GM23338 (cell line): ENCODE measurements around the gene TMEM119. TPM values are rescaled to one million over a fixed set of nuclear protein-coding genes. Genes with fewer than 3 reads are reported as not detected.

Experiments used
- ATAC-seq: fragments of 200-7000 bp; cut with Tn5 transposase; 3 replicates; pipeline ENCODE4 v1.9.1; 2020
- DNase-seq: peaks from one replicate; pipeline ENCODE4 v3.0.0-alpha.2; 2015; ENCODE audit warnings: low spot score
- H2AFZ ChIP-seq: fragments of 200-600 bp; sonication (generic); 2 replicates; pipeline ENCODE4 v1.8.0; 2016; ENCODE audit warnings: antibody characterized with exemption, mild to moderate bottlenecking, moderate library complexity
- H3F3A ChIP-seq: fragments of 200-600 bp; sonication (generic); replicated peaks from 2 replicates; pipeline ENCODE4 v1.8.0; 2017; ENCODE audit warnings: antibody characterized with exemption, mixed run types, low read depth
- H3K27ac ChIP-seq: fragments of 200-600 bp; sonication (generic); 2 replicates; pipeline ENCODE4 v1.6.1; 2016; ENCODE audit warnings: low read depth
- H3K27me3 ChIP-seq: fragments of 200-600 bp; sonication (generic); 2 replicates; pipeline ENCODE4 v1.8.0; 2016; ENCODE audit warnings: mild to moderate bottlenecking, mixed run types, moderate library complexity; ENCODE audit not compliant: insufficient read depth
- H3K36me3 ChIP-seq: fragments of 200-600 bp; sonication (generic); 2 replicates; pipeline ENCODE4 v1.8.0; 2016; ENCODE audit warnings: mild to moderate bottlenecking; ENCODE audit not compliant: insufficient read depth
- H3K4me1 ChIP-seq: fragments of 200-600 bp; sonication (generic); 2 replicates; pipeline ENCODE4 v1.8.0; 2016; ENCODE audit warnings: mild to moderate bottlenecking, moderate library complexity; ENCODE audit not compliant: insufficient read depth
- H3K4me2 ChIP-seq: fragments of 200-600 bp; sonication (generic); 2 replicates; pipeline ENCODE4 v1.7.1; 2017; ENCODE audit warnings: mixed run types
- H3K4me3 ChIP-seq: fragments of 200-600 bp; sonication (generic); 2 replicates; pipeline ENCODE4 v1.6.1; 2016; ENCODE audit warnings: mixed run types
- H3K79me2 ChIP-seq: fragments of 200-600 bp; sonication (generic); replicated peaks from 2 replicates; pipeline ENCODE4 v1.8.0; 2017; ENCODE audit warnings: mild to moderate bottlenecking; ENCODE audit not compliant: insufficient read depth
- H3K9me2 ChIP-seq: fragments of 200-600 bp; sonication (generic); 2 replicates; pipeline ENCODE4 v1.8.0; 2017; ENCODE audit not compliant: insufficient read depth
- H4K20me1 ChIP-seq: fragments of 200-600 bp; sonication (generic); replicated peaks from 2 replicates; pipeline ENCODE4 v1.8.0; 2017; ENCODE audit warnings: mild to moderate bottlenecking; ENCODE audit not compliant: insufficient read depth
- H3K27ac Mint-ChIP-seq: 2 replicates; pipeline ENCODE4 v1.8.0; 2020; ENCODE audit warnings: inconsistent platforms, mild to moderate bottlenecking, moderate library complexity, mixed read lengths
- H3K27me3 Mint-ChIP-seq: 3 replicates; pipeline ENCODE4 v1.8.0; 2022; ENCODE audit warnings: low read depth, mild to moderate bottlenecking, moderate library complexity, mixed read lengths, inconsistent platforms; ENCODE audit not compliant: insufficient read depth, poor library complexity
- H3K36me3 Mint-ChIP-seq: 3 replicates; pipeline ENCODE4 v1.8.0; 2021; ENCODE audit warnings: low read depth, mild to moderate bottlenecking, inconsistent platforms, moderate library complexity, mixed read lengths
- H3K4me1 Mint-ChIP-seq: 3 replicates; pipeline ENCODE4 v1.8.0; 2020; ENCODE audit warnings: mild to moderate bottlenecking, inconsistent platforms, mixed read lengths
- H3K4me3 Mint-ChIP-seq: 3 replicates; pipeline ENCODE4 v1.8.0; 2021; ENCODE audit warnings: moderate library complexity, mild to moderate bottlenecking, inconsistent platforms, mixed read lengths
- H3K9me3 Mint-ChIP-seq: 3 replicates; pipeline ENCODE4 v1.8.0; 2020; ENCODE audit warnings: moderate library complexity, mild to moderate bottlenecking, inconsistent platforms, mixed read lengths
- CREB1 ChIP-seq: fragments of 250-450 bp; sonication (Bioruptor Pico); IDR thresholded peaks from 2 replicates; pipeline ENCODE4 v1.5.0; 2020; ENCODE audit warnings: low read depth, mild to moderate bottlenecking, moderate library complexity
- CTCF ChIP-seq, 2 experiments: fragments of 200-600 bp in 1 of 2; sonication (generic) in 1 of 2; conservative IDR thresholded peaks; 2 replicates each; pipeline versions ENCODE4 v1.5.1 to v1.6.1; 2016 to 2017; ENCODE audit warnings: antibody characterized with exemption in 2 of 2, low read depth in 2 of 2, mild to moderate bottlenecking in 2 of 2, moderate library complexity in 1 of 2
- ETS1 ChIP-seq: IDR thresholded peaks from 2 replicates; pipeline ENCODE4 v1.6.1; 2016; ENCODE audit warnings: antibody characterized with exemption
- EZH2 ChIP-seq: fragments of 200-600 bp; sonication (generic); IDR thresholded peaks from one replicate; pipeline ENCODE4 v1.8.0; 2017; ENCODE audit warnings: antibody characterized with exemption, mild to moderate bottlenecking, low read depth; ENCODE audit not compliant: unreplicated experiment
- EZH2phosphoT487 ChIP-seq: fragments of 200-600 bp; sonication (generic); IDR thresholded peaks from one replicate; pipeline ENCODE4 v1.8.1; 2018; ENCODE audit warnings: antibody characterized with exemption; ENCODE audit not compliant: unreplicated experiment
- JUNB ChIP-seq: IDR thresholded peaks from one replicate; pipeline ENCODE4 v1.6.1; 2016; ENCODE audit warnings: antibody characterized with exemption; ENCODE audit not compliant: unreplicated experiment
- NANOG ChIP-seq: IDR thresholded peaks from 2 replicates; pipeline ENCODE4 v1.6.1; 2016; ENCODE audit warnings: antibody characterized with exemption, borderline replicate concordance
- POLR2AphosphoS5 ChIP-seq: IDR thresholded peaks from 2 replicates; pipeline ENCODE4 v1.6.1; 2016; ENCODE audit warnings: antibody characterized with exemption, low read depth
- REST ChIP-seq: IDR thresholded peaks from one replicate; pipeline ENCODE4 v1.6.1; 2018; ENCODE audit warnings: antibody characterized with exemption; ENCODE audit not compliant: unreplicated experiment
- STAT1 ChIP-seq: IDR thresholded peaks from one replicate; pipeline ENCODE4 v1.6.1; 2016; ENCODE audit warnings: antibody characterized with exemption; ENCODE audit not compliant: unreplicated experiment
- ZNF114 ChIP-seq: fragments of 250-450 bp; sonication (Bioruptor Pico); IDR thresholded peaks from 2 replicates; pipeline ENCODE4 v1.5.0; 2020; ENCODE audit warnings: mild to moderate bottlenecking, moderate library complexity
- ZNF331 ChIP-seq: fragments of 250-450 bp; sonication (Bioruptor Pico); IDR thresholded peaks from 2 replicates; pipeline ENCODE4 v1.5.0; 2020; ENCODE audit warnings: low read depth, mild to moderate bottlenecking, moderate library complexity
- ZNF462 ChIP-seq: fragments of 250-450 bp; sonication (Bioruptor Pico); IDR thresholded peaks from 2 replicates; pipeline ENCODE4 v1.5.0; 2020; ENCODE audit warnings: mild to moderate bottlenecking, moderate library complexity
- polyA plus RNA-seq: library from polyadenylated mRNA; unstranded; fragments of >200 nt; fragmentation: Nextera tagmentation; extraction: Ambion mirVana; gene quantifications from 2 replicates; pipeline ENCODE4 v1.2.1, GENCODE V29; 2016
- total RNA-seq: library from RNA; depleted of rRNA; stranded (reverse); fragments of >200 nt; shearing (Covaris generic); gene quantifications from 2 replicates; pipeline ENCODE4 v1.2.3, GENCODE V29; 2014

Gene TMEM119
- total and polyA plus RNA-seq, 2 experiments from 2014 or later = 0.06 to 0.07 TPM

GRCh38 chr12:108542320-108542719 lies 55.6 kb downstream of the TMEM119 start:
- H2AFZ ChIP-seq = no peak overlapping the region
- H4K20me1 ChIP-seq = peaks cover 42% of the 10 kb centered on the region
- no peaks in the 10 kb centered on the region for H3K27me3 ChIP-seq
- H3K36me3 ChIP-seq = peaks cover 61% of the 10 kb centered on the region
- no peak overlapping the region for H3K4me3 Mint-ChIP-seq
- no peaks in the 10 kb centered on the region for H3K9me3 Mint-ChIP-seq
- H3K27ac ChIP-seq = no peak overlapping the region
- H3K79me2 ChIP-seq = peaks cover 93% of the 10 kb centered on the region
- no peaks in the 10 kb centered on the region for H3K27me3 Mint-ChIP-seq
- no peak overlapping the region for H3K4me2 ChIP-seq
- no peak for TF ChIP-seq ZNF331 (CRISPR knock-in tag)
- no peak for TF ChIP-seq ETS1
- no peak for TF ChIP-seq ZNF114 (CRISPR knock-in tag)
- no peak for TF ChIP-seq JUNB
- TF ChIP-seq CREB1 (CRISPR knock-in tag) = no peak
- no peak for TF ChIP-seq EZH2phosphoT487
- no peak for TF ChIP-seq REST
- TF ChIP-seq POLR2AphosphoS5 = no peak
- TF ChIP-seq STAT1 = no peak
- no peak for TF ChIP-seq NANOG
- TF ChIP-seq EZH2 = no peak
- TF ChIP-seq CTCF (conservative IDR thresholded peaks at IDR 0.05; ENCODE audit: low read depth in 2 of 2) = no peak
- no peak for TF ChIP-seq ZNF462 (CRISPR knock-in tag)
- DNase-seq (no peak), ATAC-seq (no peak)
- H3K4me3 ChIP-seq = no peak overlapping the region
- H3K36me3 Mint-ChIP-seq = peaks cover 68% of the 10 kb centered on the region
- no peaks in the 10 kb centered on the region for H3K9me2 ChIP-seq
- H3K4me1 ChIP-seq = no peaks in the 10 kb centered on the region
- no peaks in the 10 kb centered on the region for H3K4me1 Mint-ChIP-seq
- H3K27ac Mint-ChIP-seq = 0 out of 2 replicates have a peak overlapping the region, but pooled peaks have one; percentile 20
- 0 out of 2 replicates have a peak, but pooled peaks cover 2% of the 10 kb centered on the region for H3F3A ChIP-seq
